Trophoblast cell (in vitro differentiated cells and primary cell): ENCODE results near the gene DYNC1H1.
A peak's percentile ranks its signal among the peaks of the same experiment; 100 is the strongest.

Experiments used
- DNase-seq, 2 donors: peaks; one replicate each; pipeline ENCODE4 v3.0.0-alpha.2; 2016
- H2AFZ ChIP-seq: 2 replicates; pipeline ENCODE4 v1.6.1; 2013; ENCODE audit warnings: low read length, moderate library complexity, mild to moderate bottlenecking; ENCODE audit not compliant: insufficient read depth, poor library complexity
- H2AK5ac ChIP-seq: 2 replicates; pipeline ENCODE4 v1.6.1; 2013; ENCODE audit warnings: mild to moderate bottlenecking, low read length
- H2BK120ac ChIP-seq: 2 replicates; pipeline ENCODE4 v1.6.1; 2013; ENCODE audit warnings: low read length, mild to moderate bottlenecking, moderate library complexity; ENCODE audit not compliant: insufficient read depth, poor library complexity
- H2BK12ac ChIP-seq: 2 replicates; pipeline ENCODE4 v1.6.1; 2013; ENCODE audit warnings: mild to moderate bottlenecking, low read length, moderate library complexity
- H2BK5ac ChIP-seq: 2 replicates; pipeline ENCODE4 v1.6.1; 2013; ENCODE audit warnings: low read length, low read depth, moderate library complexity, mild to moderate bottlenecking; ENCODE audit not compliant: poor library complexity
- H3K14ac ChIP-seq: 2 replicates; pipeline ENCODE4 v1.6.1; 2013; ENCODE audit warnings: mild to moderate bottlenecking, low read length
- H3K18ac ChIP-seq: 2 replicates; pipeline ENCODE4 v1.6.1; 2013; ENCODE audit warnings: mild to moderate bottlenecking, low read length
- H3K23ac ChIP-seq: 2 replicates; pipeline ENCODE4 v1.6.1; 2013; ENCODE audit warnings: low read length
- H3K27ac ChIP-seq: 2 replicates; pipeline ENCODE4 v1.5.1; 2013; ENCODE audit warnings: low read depth, mild to moderate bottlenecking, inconsistent platforms, low read length, moderate library complexity
- H3K27me3 ChIP-seq: 2 replicates; pipeline ENCODE4 v1.6.1; 2013; ENCODE audit warnings: inconsistent platforms, mild to moderate bottlenecking, low read length, moderate library complexity; ENCODE audit not compliant: insufficient read depth
- H3K36me3 ChIP-seq, 2 experiments: 1 replicate in 1 of 2; 2 replicates in 1 of 2; pipeline ENCODE4 v1.6.1; 2013; ENCODE audit warnings: low read length in 2 of 2, mild to moderate bottlenecking in 2 of 2, moderate library complexity in 1 of 2; ENCODE audit not compliant: insufficient read depth in 2 of 2, control insufficient read depth in 1 of 2
- H3K4ac ChIP-seq: 2 replicates; pipeline ENCODE4 v1.6.1; 2013; ENCODE audit warnings: low read depth, mild to moderate bottlenecking, low read length, moderate library complexity
- H3K4me1 ChIP-seq, 2 experiments: 1 replicate in 1 of 2; 2 replicates in 1 of 2; pipeline ENCODE4 v1.6.1; 2013; ENCODE audit warnings: low read length in 2 of 2, mild to moderate bottlenecking in 2 of 2, moderate library complexity in 1 of 2; ENCODE audit not compliant: insufficient read depth in 2 of 2, control insufficient read depth in 1 of 2
- H3K4me2 ChIP-seq: 2 replicates; pipeline ENCODE4 v1.6.1; 2013; ENCODE audit warnings: inconsistent platforms, mild to moderate bottlenecking, low read length, moderate library complexity
- H3K4me3 ChIP-seq: 2 replicates; pipeline ENCODE4 v1.5.1; 2013; ENCODE audit warnings: mild to moderate bottlenecking, low read depth, low read length, inconsistent platforms
- H3K79me1 ChIP-seq: one replicate; pipeline ENCODE4 v1.6.1; 2013; ENCODE audit warnings: low read length
- H3K79me2 ChIP-seq: 2 replicates; pipeline ENCODE4 v1.6.1; 2013; ENCODE audit warnings: low read length, mild to moderate bottlenecking; ENCODE audit not compliant: control insufficient read depth, insufficient read depth, poor library complexity
- H3K9ac ChIP-seq: 2 replicates; pipeline ENCODE4 v1.6.1; 2013; ENCODE audit warnings: mild to moderate bottlenecking, low read length
- H3K9me3 ChIP-seq: 2 replicates; pipeline ENCODE4 v1.6.1; 2013; ENCODE audit warnings: low read depth, mild to moderate bottlenecking, control low read depth, inconsistent platforms, low read length; ENCODE audit not compliant: insufficient read depth
- H4K12ac ChIP-seq: 2 replicates; pipeline ENCODE4 v1.6.1; 2013; ENCODE audit warnings: low read depth, mild to moderate bottlenecking, low read length, moderate library complexity
- H4K8ac ChIP-seq: 2 replicates; pipeline ENCODE4 v1.6.1; 2013; ENCODE audit warnings: low read depth, mild to moderate bottlenecking, low read length, moderate library complexity
- H4K91ac ChIP-seq: one replicate; pipeline ENCODE4 v1.6.1; 2013; ENCODE audit warnings: low read depth, mild to moderate bottlenecking, low read length, moderate library complexity
- WGBS: extraction: QIAGEN DNeasy Blood & Tissue Kit; methylation state at CpG from one replicate; pipeline ENCODE4 v1.1.7; 2013; ENCODE audit warnings: missing lambda C conversion rate; ENCODE audit not compliant: insufficient read length, insufficient coverage; ENCODE audit errors: extremely low coverage; 5-methylcytosine and 5-hydroxymethylcytosine counted together

The DYNC1H1 gene

DNA sequence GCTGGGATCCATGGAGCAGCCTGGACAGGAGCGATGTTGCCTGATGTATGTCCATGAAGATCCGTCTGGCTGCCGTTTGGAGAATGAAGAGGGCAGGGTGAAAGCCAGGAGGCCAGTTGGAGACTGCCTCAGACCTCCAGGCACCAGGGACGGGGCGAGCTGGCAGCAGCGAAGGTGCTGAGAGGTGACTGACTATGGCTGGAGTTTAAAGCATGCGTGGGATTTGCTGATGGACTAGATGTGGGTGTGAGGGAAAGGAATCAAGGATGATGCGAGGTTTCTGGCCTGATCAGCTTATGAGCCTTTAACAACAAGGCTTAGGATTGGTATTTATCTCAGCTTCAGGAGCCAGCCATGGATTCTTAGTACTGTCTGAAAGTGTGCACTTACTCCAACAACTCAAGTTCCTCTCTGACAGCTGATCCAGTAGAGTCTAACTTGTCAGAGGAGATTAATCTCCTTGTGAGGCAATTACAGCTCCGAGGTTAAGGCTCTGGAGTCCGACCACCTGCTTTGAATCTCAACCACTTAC lies 49.4 kb downstream of the DYNC1H1 start:
- H3K14ac ChIP-seq, result no peak overlapping the region
- no peaks in the 10 kb centered on the region for H3K79me1 ChIP-seq
- H3K23ac ChIP-seq, result no peak overlapping the region
- H3K36me3 ChIP-seq, result peaks cover 78 to 88% of the 10 kb centered on the region in 2 experiments
- peaks cover 2% of the 10 kb centered on the region for H3K9me3 ChIP-seq
- H3K79me2 ChIP-seq, result no peaks in the 10 kb centered on the region
- H3K4ac ChIP-seq, result no peak overlapping the region
- no peak overlapping the region for H3K18ac ChIP-seq
- no peak overlapping the region for H4K8ac ChIP-seq
- no peak overlapping the region for H4K12ac ChIP-seq
- H3K4me1 ChIP-seq, result no peaks in the 10 kb centered on the region
- H2BK120ac ChIP-seq, result no peak overlapping the region
- H3K4me2 ChIP-seq, result no peak overlapping the region
- no peak overlapping the region for H2BK5ac ChIP-seq
- H2AFZ ChIP-seq, result no peak overlapping the region
- H3K9ac ChIP-seq, result no peak overlapping the region
- WGBS, result no CpG with 5 or more reads among the region's 10 CpGs
- H4K91ac ChIP-seq, result no peak overlapping the region
- no peak overlapping the region for H3K4me3 ChIP-seq
- peak; percentile 72 to 77 for DNase-seq
- H2AK5ac ChIP-seq, result no peak overlapping the region
- H3K27ac ChIP-seq, result no peak overlapping the region
- no peaks in the 10 kb centered on the region for H3K27me3 ChIP-seq
- H2BK12ac ChIP-seq, result no peak overlapping the region

DNA sequence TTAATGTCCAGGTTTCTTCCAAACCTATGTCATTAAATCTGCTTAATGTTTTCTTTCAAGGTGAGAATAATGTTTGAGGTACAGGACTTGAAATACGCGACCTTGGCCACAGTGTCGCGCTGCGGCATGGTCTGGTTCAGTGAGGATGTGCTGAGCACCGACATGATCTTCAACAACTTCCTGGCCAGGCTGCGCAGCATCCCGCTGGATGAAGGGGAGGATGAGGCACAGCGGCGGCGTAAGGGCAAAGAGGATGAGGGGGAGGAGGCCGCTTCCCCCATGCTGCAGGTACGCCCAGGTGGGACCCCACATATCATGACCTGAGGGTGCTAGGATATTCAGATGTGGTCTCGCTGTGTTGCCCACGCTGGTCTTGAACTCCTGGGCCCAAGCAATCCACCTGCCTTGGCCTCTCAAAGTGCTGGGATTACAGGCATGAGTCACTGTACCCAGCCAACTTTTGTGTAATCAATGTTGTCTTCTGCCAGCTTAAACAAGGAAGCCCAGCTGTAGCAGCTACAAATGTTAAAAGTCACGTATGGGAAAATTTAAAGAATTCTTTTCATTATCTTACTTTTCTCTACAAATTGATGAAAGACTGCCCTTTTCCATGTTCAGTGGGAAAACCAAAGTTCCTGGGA lies 50.8 kb downstream of the DYNC1H1 start:
- no peak overlapping the region for H2AFZ ChIP-seq
- H3K4ac ChIP-seq, result no peak overlapping the region
- no peaks in the 10 kb centered on the region for H3K79me1 ChIP-seq
- H3K4me2 ChIP-seq, result no peak overlapping the region
- H3K36me3 ChIP-seq, result peaks cover 81 to 87% of the 10 kb centered on the region in 2 experiments
- H3K9ac ChIP-seq, result no peak overlapping the region
- H4K91ac ChIP-seq, result no peak overlapping the region
- no peak overlapping the region for H2BK120ac ChIP-seq
- H3K18ac ChIP-seq, result no peak overlapping the region
- peaks cover 2% of the 10 kb centered on the region for H3K9me3 ChIP-seq
- H3K14ac ChIP-seq, result no peak overlapping the region
- no peak overlapping the region for H2BK12ac ChIP-seq
- H3K4me3 ChIP-seq, result no peak overlapping the region
- H3K27me3 ChIP-seq, result no peaks in the 10 kb centered on the region
- no CpG with 5 or more reads among the region's 16 CpGs for WGBS
- no peak overlapping the region for H2BK5ac ChIP-seq
- H3K79me2 ChIP-seq, result no peaks in the 10 kb centered on the region
- H2AK5ac ChIP-seq, result no peak overlapping the region
- no peak overlapping the region for H3K23ac ChIP-seq
- H4K12ac ChIP-seq, result no peak overlapping the region
- no peak overlapping the region for H3K27ac ChIP-seq
- H4K8ac ChIP-seq, result no peak overlapping the region
- no peak for DNase-seq
- H3K4me1 ChIP-seq, result no peaks in the 10 kb centered on the region

- no peak overlapping the region for H4K12ac ChIP-seq
- no peak overlapping the region for H2BK5ac ChIP-seq
- WGBS, result no CpG with 5 or more reads among the region's 19 CpGs
- no peaks in the 10 kb centered on the region for H3K27me3 ChIP-seq
- H4K91ac ChIP-seq, result no peak overlapping the region
- no peak for DNase-seq
- peaks cover 2% of the 10 kb centered on the region for H3K9me3 ChIP-seq
- H2BK12ac ChIP-seq, result no peak overlapping the region
- H3K27ac ChIP-seq, result no peak overlapping the region
- H3K23ac ChIP-seq, result no peak overlapping the region
- H2AFZ ChIP-seq, result no peak overlapping the region
- no peak overlapping the region for H3K14ac ChIP-seq
- no peaks in the 10 kb centered on the region for H3K79me2 ChIP-seq
- H3K36me3 ChIP-seq, result peaks cover 81 to 87% of the 10 kb centered on the region in 2 experiments
- no peak overlapping the region for H2AK5ac ChIP-seq
- H2BK120ac ChIP-seq, result no peak overlapping the region
- no peak overlapping the region for H3K18ac ChIP-seq
- no peak overlapping the region for H3K4ac ChIP-seq
- H3K4me3 ChIP-seq, result no peak overlapping the region
- H4K8ac ChIP-seq, result no peak overlapping the region
- no peak overlapping the region for H3K4me2 ChIP-seq
- no peaks in the 10 kb centered on the region for H3K79me1 ChIP-seq
- H3K9ac ChIP-seq, result peak overlapping the region; percentile 12
- H3K4me1 ChIP-seq, result no peaks in the 10 kb centered on the region
These were observed 51.4 kb downstream of the DYNC1H1 start for GRCh38 chr14:102015771-102016170.

DNA sequence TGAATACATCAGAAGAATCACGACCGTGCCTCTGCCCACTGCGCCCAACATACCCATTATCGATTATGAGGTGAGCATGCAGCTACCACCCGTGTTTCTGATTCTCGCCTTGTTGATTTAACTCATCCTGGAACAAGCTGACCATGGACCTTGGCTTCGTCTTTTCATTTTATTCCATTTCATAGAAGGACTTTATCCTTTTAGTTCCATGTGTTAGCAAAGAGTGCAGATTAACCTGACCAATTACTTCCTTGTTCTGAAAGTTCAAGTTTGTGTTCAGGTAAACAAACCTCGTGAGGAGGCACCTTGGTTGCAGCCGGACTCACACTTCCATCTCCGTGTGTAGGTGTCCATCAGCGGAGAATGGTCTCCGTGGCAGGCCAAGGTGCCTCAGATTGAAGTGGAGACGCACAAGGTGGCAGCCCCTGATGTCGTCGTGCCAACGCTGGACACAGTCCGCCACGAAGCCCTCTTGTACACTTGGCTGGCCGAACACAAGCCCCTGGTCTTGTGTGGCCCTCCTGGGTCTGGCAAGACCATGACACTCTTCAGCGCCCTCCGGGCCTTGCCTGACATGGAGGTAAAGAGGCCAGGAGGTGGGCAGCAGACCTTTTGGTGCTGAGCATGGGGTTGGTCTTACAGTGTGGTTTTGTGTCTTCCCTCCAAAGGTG lies 52.2 kb downstream of the DYNC1H1 start:
- H4K91ac ChIP-seq, result no peak overlapping the region
- H2AFZ ChIP-seq, result no peak overlapping the region
- H3K4me3 ChIP-seq, result no peak overlapping the region
- H2BK120ac ChIP-seq, result no peak overlapping the region
- no peaks in the 10 kb centered on the region for H3K79me2 ChIP-seq
- H3K14ac ChIP-seq, result no peak overlapping the region
- H4K12ac ChIP-seq, result no peak overlapping the region
- H3K27me3 ChIP-seq, result no peaks in the 10 kb centered on the region
- H4K8ac ChIP-seq, result no peak overlapping the region
- peaks cover 2% of the 10 kb centered on the region for H3K9me3 ChIP-seq
- H3K18ac ChIP-seq, result no peak overlapping the region
- H3K79me1 ChIP-seq, result no peaks in the 10 kb centered on the region
- WGBS, result no CpG with 5 or more reads among the region's 21 CpGs
- H3K9ac ChIP-seq, result no peak overlapping the region
- H2BK5ac ChIP-seq, result no peak overlapping the region
- H3K4ac ChIP-seq, result no peak overlapping the region
- peaks cover 82 to 89% of the 10 kb centered on the region in 2 experiments for H3K36me3 ChIP-seq
- H3K27ac ChIP-seq, result no peak overlapping the region
- no peak overlapping the region for H3K4me2 ChIP-seq
- no peak for DNase-seq
- no peak overlapping the region for H2AK5ac ChIP-seq
- H2BK12ac ChIP-seq, result no peak overlapping the region
- H3K23ac ChIP-seq, result no peak overlapping the region
- no peaks in the 10 kb centered on the region for H3K4me1 ChIP-seq
